Caco-2 (cell line): ENCODE measurements around the gene RNU1-3. TPM values are rescaled to one million over a fixed set of nuclear protein-coding genes. Genes with fewer than 3 reads are reported as not detected.

ENCODE experiments used
- BruUV-seq: library from RNA; stranded (reverse); fragments of 400-500 nt; replicated peaks from 2 replicates; lab custom pipeline; 2021; lab: Mats Ljungman, UMichigan
- CTCF ChIA-PET: fragments of 300-600 bp; sonication (Branson Sonifier 250); formaldehyde crosslinking; loops from one replicate; lab custom pipeline; 2022; ENCODE audit warnings: antibody characterized with exemption; lab: Charles Lee
- POLR2A ChIA-PET: fragments of 300-600 bp; sonication (Branson Sonifier 250); formaldehyde crosslinking; loops from one replicate; lab custom pipeline; 2022; ENCODE audit warnings: antibody characterized with exemption; lab: Charles Lee
- DNase-seq, 2 experiments: peaks; one replicate each; pipeline versions ENCODE4 v3.0.0 to v3.0.0-alpha.2; 2020 to 2022
- H3K27me3 ChIP-seq: replicated peaks from 2 replicates; pipeline ENCODE4 v1.6.0; 2011; ENCODE audit warnings: low read length; ENCODE audit not compliant: control insufficient read depth, insufficient read depth
- H3K36me3 ChIP-seq: 2 replicates; pipeline ENCODE4 v1.5.1; 2011; ENCODE audit warnings: low read length; ENCODE audit not compliant: control insufficient read depth, insufficient read depth
- H3K4me1 ChIP-seq: fragments of 250-450 bp; sonication (Bioruptor Pico); 2 replicates; pipeline ENCODE4 v1.5.1; 2020; ENCODE audit warnings: mild to moderate bottlenecking
- H3K4me3 ChIP-seq: 2 replicates; pipeline ENCODE4 v1.5.1; 2011; ENCODE audit warnings: low read depth, mild to moderate bottlenecking, control low read depth, low read length
- H3K9me3 ChIP-seq: fragments of 250-450 bp; sonication (Bioruptor Pico); 2 replicates; pipeline ENCODE4 v1.5.1; 2020; ENCODE audit warnings: mild to moderate bottlenecking, moderate library complexity
- H3K27ac Mint-ChIP-seq: one replicate; pipeline ENCODE4 v1.8.0; 2022; ENCODE audit warnings: mixed read lengths; ENCODE audit not compliant: unreplicated experiment
- H3K27me3 Mint-ChIP-seq: one replicate; pipeline ENCODE4 v1.8.0; 2022; ENCODE audit warnings: mixed read lengths; ENCODE audit not compliant: insufficient read depth, unreplicated experiment
- H3K36me3 Mint-ChIP-seq: one replicate; pipeline ENCODE4 v1.8.0; 2022; ENCODE audit warnings: mild to moderate bottlenecking, mixed read lengths; ENCODE audit not compliant: insufficient read depth, unreplicated experiment
- H3K4me1 Mint-ChIP-seq: one replicate; pipeline ENCODE4 v1.8.0; 2022; ENCODE audit warnings: low read depth, mixed read lengths; ENCODE audit not compliant: unreplicated experiment
- H3K4me3 Mint-ChIP-seq: one replicate; pipeline ENCODE4 v1.8.0; 2022; ENCODE audit warnings: mild to moderate bottlenecking, moderate library complexity, mixed read lengths; ENCODE audit not compliant: unreplicated experiment
- H3K9me3 Mint-ChIP-seq: one replicate; pipeline ENCODE4 v1.8.0; 2022; ENCODE audit warnings: mixed read lengths; ENCODE audit not compliant: unreplicated experiment
- intact Hi-C: fragments of 100-400 bp; cut with micrococcal nuclease; formaldehyde crosslinking; loops from one replicate; pipeline ENCODE4 v1.10.0; 2022; ENCODE audit not compliant: unreplicated experiment
- total RNA-seq: library from RNA; stranded (reverse); gene quantifications from 2 replicates; pipeline ENCODE4 v1.2.3, GENCODE V29; 2022
- TF ChIP-seq, protein P1 (sequence below), 2 experiments: fragments of 200-600 bp in 1 of 2; IDR thresholded peaks; 1 replicate in 1 of 2; 2 replicates in 1 of 2; pipeline versions ENCODE4 v1.5.1 to v1.8.0; 2011 to 2022; ENCODE audit warnings: antibody characterized with exemption in 1 of 2, control low read depth in 1 of 2, inconsistent platforms in 1 of 2, low read depth in 1 of 2, low read length in 1 of 2, mild to moderate bottlenecking in 1 of 2, moderate library complexity in 1 of 2; ENCODE audit not compliant: insufficient read depth in 1 of 2, severe bottlenecking in 1 of 2, unreplicated experiment in 1 of 2

Gene RNU1-3
- total RNA-seq, 1 experiment from 2014 or later = 1,622 TPM

DNA sequence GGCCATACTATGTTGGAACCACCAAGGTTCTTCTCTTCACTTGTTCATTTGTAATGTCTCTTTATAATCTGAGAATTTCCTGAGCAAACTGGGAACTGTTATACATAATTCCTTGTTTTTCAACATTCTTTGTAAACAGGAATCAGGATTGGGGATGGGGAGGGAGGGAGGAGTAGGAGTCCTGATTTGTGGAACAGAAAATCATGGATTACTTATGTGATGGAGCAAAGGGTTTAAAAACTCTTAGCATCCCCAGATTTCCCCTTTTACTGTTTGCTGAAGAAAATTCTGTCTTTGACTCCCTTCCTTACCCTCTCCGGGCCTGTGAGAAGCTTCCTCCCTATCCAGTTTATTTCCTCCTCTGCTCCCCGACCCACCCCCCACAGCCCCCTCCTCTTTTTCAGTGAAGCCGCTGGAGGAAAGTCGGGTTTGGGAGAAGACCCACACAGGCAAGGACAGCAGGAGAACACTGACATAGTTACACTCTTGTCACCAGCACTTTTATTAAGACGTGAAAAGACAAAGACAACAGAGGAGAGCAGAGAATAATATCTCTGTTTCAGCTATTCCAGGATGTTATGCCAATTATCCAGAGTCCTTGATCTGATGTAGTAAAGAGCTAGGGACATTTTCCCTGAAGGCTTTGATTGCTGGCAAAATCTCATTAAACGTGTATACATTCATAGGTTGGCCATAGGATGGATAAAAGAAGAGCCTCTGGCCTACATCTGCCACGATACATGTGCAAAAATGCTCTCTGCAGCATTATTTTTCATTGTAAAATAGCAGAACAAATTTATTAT lies 48.8 kb downstream of the RNU1-3 start:
- Histone ChIP-seq H3K9me3 (no peaks in the 10 kb centered on the region), H3K27me3 (no peaks in the 10 kb centered on the region), H3K4me1 (0 out of 2 replicates have a peak, but pooled peaks cover 3% of the 10 kb centered on the region), H3K4me3 (no peak overlapping the region), H3K36me3 (0 out of 2 replicates have a peak, but pooled peaks cover 1% of the 10 kb centered on the region)
- Mint-ChIP-seq H3K4me1 (no peaks in the 10 kb centered on the region), H3K36me3 (no peaks in the 10 kb centered on the region), H3K9me3 (no peaks in the 10 kb centered on the region), H3K27me3 (no peaks in the 10 kb centered on the region), H3K4me3 (no peak overlapping the region), H3K27ac (no peak overlapping the region)
- ChIA-PET CTCF (interaction anchor here (0.6 kb wide), 1 partner anchor 89 kb away, joined by 5 read pairs; no protein-coding TSS in a partner anchor), POLR2A (interaction anchor here (0.6 kb wide), 1 partner anchor 75 kb away, joined by 5 read pairs; no protein-coding TSS in a partner anchor)
- peak in 1 of 2 experiments; percentile 19 for DNase-seq
- no TSS peak for BruUV-seq
- intact Hi-C loops = no loop called here
- TF ChIP-seq, protein P1, sequence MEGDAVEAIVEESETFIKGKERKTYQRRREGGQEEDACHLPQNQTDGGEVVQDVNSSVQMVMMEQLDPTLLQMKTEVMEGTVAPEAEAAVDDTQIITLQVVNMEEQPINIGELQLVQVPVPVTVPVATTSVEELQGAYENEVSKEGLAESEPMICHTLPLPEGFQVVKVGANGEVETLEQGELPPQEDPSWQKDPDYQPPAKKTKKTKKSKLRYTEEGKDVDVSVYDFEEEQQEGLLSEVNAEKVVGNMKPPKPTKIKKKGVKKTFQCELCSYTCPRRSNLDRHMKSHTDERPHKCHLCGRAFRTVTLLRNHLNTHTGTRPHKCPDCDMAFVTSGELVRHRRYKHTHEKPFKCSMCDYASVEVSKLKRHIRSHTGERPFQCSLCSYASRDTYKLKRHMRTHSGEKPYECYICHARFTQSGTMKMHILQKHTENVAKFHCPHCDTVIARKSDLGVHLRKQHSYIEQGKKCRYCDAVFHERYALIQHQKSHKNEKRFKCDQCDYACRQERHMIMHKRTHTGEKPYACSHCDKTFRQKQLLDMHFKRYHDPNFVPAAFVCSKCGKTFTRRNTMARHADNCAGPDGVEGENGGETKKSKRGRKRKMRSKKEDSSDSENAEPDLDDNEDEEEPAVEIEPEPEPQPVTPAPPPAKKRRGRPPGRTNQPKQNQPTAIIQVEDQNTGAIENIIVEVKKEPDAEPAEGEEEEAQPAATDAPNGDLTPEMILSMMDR (IDR thresholded peaks at IDR 0.05; ENCODE audit: insufficient read depth in 1 of 2, low read depth in 1 of 2, low read length in 1 of 2, severe bottlenecking in 1 of 2, unreplicated experiment in 1 of 2) = no peak

DNA sequence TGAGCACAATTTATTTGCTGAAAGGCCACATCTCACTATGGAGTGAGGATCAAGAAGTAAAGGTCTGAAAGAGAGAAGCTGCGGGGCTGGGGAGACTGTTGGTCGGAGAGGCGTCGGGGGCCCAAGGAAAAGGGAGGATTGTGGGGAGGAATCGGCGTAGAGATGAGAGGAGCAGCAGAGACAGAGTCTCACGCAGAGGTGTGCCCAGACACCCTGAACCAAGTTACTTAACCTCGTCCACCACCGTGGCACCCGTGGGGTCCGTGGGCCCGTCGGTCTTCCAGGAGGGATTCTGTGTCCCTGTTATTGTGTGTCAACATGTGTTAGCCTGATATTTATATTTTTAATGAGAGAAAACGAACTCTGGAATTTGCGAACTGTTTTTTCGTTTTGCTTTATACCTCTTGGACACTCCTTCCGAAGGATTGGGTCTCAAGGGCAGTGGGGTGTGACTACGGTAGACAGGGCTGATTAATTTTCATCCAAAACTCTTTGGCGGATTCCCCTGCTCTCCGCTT lies 49.6 kb downstream of the RNU1-3 start:
- H3K9me3 ChIP-seq = no peaks in the 10 kb centered on the region
- BruUV-seq = no TSS peak
- no peaks in the 10 kb centered on the region for H3K36me3 Mint-ChIP-seq
- no peaks in the 10 kb centered on the region for H3K27me3 ChIP-seq
- TF ChIP-seq, protein P1 (IDR thresholded peaks at IDR 0.05; ENCODE audit: insufficient read depth in 1 of 2, low read depth in 1 of 2, low read length in 1 of 2, severe bottlenecking in 1 of 2, unreplicated experiment in 1 of 2) = no peak
- DNase-seq = peak in 1 of 2 experiments; percentile 38
- no peaks in the 10 kb centered on the region for H3K4me1 Mint-ChIP-seq
- H3K27me3 Mint-ChIP-seq = no peaks in the 10 kb centered on the region
- ChIA-PET CTCF (no interaction called here), POLR2A (no interaction called here)
- no peak overlapping the region for H3K27ac Mint-ChIP-seq
- 0 out of 2 replicates have a peak, but pooled peaks cover 7% of the 10 kb centered on the region for H3K4me1 ChIP-seq
- intact Hi-C loops = no loop called here
- no peak overlapping the region for H3K4me3 ChIP-seq
- H3K36me3 ChIP-seq = 0 out of 2 replicates have a peak, but pooled peaks cover 1% of the 10 kb centered on the region
- no peaks in the 10 kb centered on the region for H3K9me3 Mint-ChIP-seq
- no peak overlapping the region for H3K4me3 Mint-ChIP-seq

Other genes starting within 250 kb of the RNU1-3 start
- not detected in 2 replicates for gene SPATA21, start 229.5 kb downstream of the RNU1-3 start, total RNA-seq
- 28.4 and 29.4 TPM in 2 replicates for gene NECAP2, start 226.2 kb downstream of the RNU1-3 start, total RNA-seq
- gene RNU1-1, start 152.7 kb downstream of the RNU1-3 start, total RNA-seq = 1,622 and 1,638 TPM in 2 replicates
- 51.1 and 59.3 TPM in 2 replicates for gene NBPF1, start 53.4 kb downstream of the RNU1-3 start, total RNA-seq
- 1,622 and 1,638 TPM in 2 replicates for gene RNU1-4, start 73.6 kb upstream of the RNU1-3 start, total RNA-seq
- 1,622 and 1,638 TPM in 2 replicates for gene RNU1-2, start 229.0 kb upstream of the RNU1-3 start, total RNA-seq